Panc1 (cell line): ENCODE measurements around the gene PLBD1. TPM values are rescaled to one million over a fixed set of nuclear protein-coding genes. Genes with fewer than 3 reads are reported as not detected.

Experiments
- ATAC-seq: fragments of 200-7000 bp; cut with Tn5 transposase; 2 replicates; pipeline ENCODE4 v1.9.1; 2020; ENCODE audit warnings: mild to moderate bottlenecking, moderate library complexity
- BruUV-seq: library from RNA; stranded (reverse); fragments of 400-500 nt; replicated peaks from 2 replicates; lab custom pipeline; 2021; lab: Mats Ljungman, UMichigan
- CTCF ChIA-PET: fragments of 300-600 bp; sonication (Branson Sonifier 250); formaldehyde crosslinking; loops from one replicate; lab custom pipeline; 2022; ENCODE audit warnings: antibody characterized with exemption; lab: Charles Lee
- POLR2A ChIA-PET: fragments of 300-600 bp; sonication (Branson Sonifier 250); formaldehyde crosslinking; loops from one replicate; lab custom pipeline; 2022; ENCODE audit warnings: antibody characterized with exemption; lab: Charles Lee
- DNase-seq: peaks from one replicate; pipeline ENCODE4 v3.0.0-alpha.2; 2010; ENCODE audit warnings: low read depth, low spot score
- H3K27ac ChIP-seq: 2 replicates; pipeline ENCODE4 v1.5.1; 2011; ENCODE audit warnings: mild to moderate bottlenecking, low read length, inconsistent platforms
- H3K27me3 ChIP-seq: fragments of 200-500 bp; sonication (Bioruptor generic); 2 replicates; pipeline ENCODE4 v1.6.0; 2014; ENCODE audit warnings: low read length, inconsistent platforms; ENCODE audit not compliant: control insufficient read depth, insufficient read depth
- H3K36me3 ChIP-seq: fragments of 200-500 bp; sonication (Bioruptor generic); 2 replicates; pipeline ENCODE4 v1.5.1; 2014; ENCODE audit warnings: inconsistent platforms, mild to moderate bottlenecking, low read length, moderate library complexity; ENCODE audit not compliant: control insufficient read depth, insufficient read depth
- H3K4me1 ChIP-seq: 2 replicates; pipeline ENCODE4 v1.5.1; 2011; ENCODE audit warnings: inconsistent platforms, mild to moderate bottlenecking, low read length, moderate library complexity; ENCODE audit not compliant: control insufficient read depth, insufficient read depth
- H3K4me3 ChIP-seq, 2 experiments: 2 replicates each; pipeline ENCODE4 v1.5.1; 2011 to 2012; ENCODE audit warnings: low read depth in 2 of 2, low read length in 2 of 2, mild to moderate bottlenecking in 2 of 2, inconsistent platforms in 1 of 2, moderate library complexity in 1 of 2
- H3K9me3 ChIP-seq: fragments of 200-500 bp; sonication (Bioruptor generic); 2 replicates; pipeline ENCODE4 v1.5.1; 2014; ENCODE audit warnings: low read depth, mild to moderate bottlenecking, inconsistent platforms, low read length, moderate library complexity; ENCODE audit not compliant: control insufficient read depth, insufficient read depth
- POLR2AphosphoS5 ChIP-seq: IDR thresholded peaks from 2 replicates; pipeline ENCODE4 v1.6.1; 2012; ENCODE audit warnings: mild to moderate bottlenecking, low read depth, low read length, moderate library complexity
- SIN3A ChIP-seq: IDR thresholded peaks from 2 replicates; pipeline ENCODE4 v1.6.1; 2012; ENCODE audit warnings: low read depth, mild to moderate bottlenecking, low read length, moderate library complexity, borderline replicate concordance; ENCODE audit not compliant: insufficient read depth
- TCF7L2 ChIP-seq: IDR thresholded peaks from 2 replicates; pipeline ENCODE4 v1.6.1; 2011; ENCODE audit warnings: mild to moderate bottlenecking, low read depth, low read length, inconsistent platforms
- in situ Hi-C: cut with HindIII; loops from 2 replicates; pipeline ENCODE4 v1.10.0; 2016; ENCODE audit warnings: low sequenced_read_pairs, low pct_unique_long_range_greater_than_20kb
- intact Hi-C: fragments of 100-400 bp; cut with micrococcal nuclease; formaldehyde crosslinking; loops from one replicate; pipeline ENCODE4 v1.10.0; 2022; ENCODE audit not compliant: unreplicated experiment
- total RNA-seq: library from RNA; stranded (reverse); gene quantifications from one replicate; pipeline ENCODE4 v1.2.1, GENCODE V29; 2021; ENCODE audit not compliant: unreplicated experiment
- TF ChIP-seq, protein P1 (sequence below): fragments of 450-650 bp; IDR thresholded peaks from 2 replicates; pipeline ENCODE4 v1.5.1; 2017; ENCODE audit warnings: mild to moderate bottlenecking
- TF ChIP-seq, protein P2 (sequence below), 2 experiments: IDR thresholded peaks; 2 replicates each; pipeline ENCODE4 v1.6.1; 2011 to 2012; ENCODE audit warnings: low read depth in 2 of 2, control low read depth in 1 of 2, low read length in 1 of 2, mild to moderate bottlenecking in 1 of 2, moderate library complexity in 1 of 2; ENCODE audit not compliant: insufficient read depth in 1 of 2

PLBD1 gene
- total RNA-seq, 1 experiment from 2014 or later: 37.8 TPM

DNA sequence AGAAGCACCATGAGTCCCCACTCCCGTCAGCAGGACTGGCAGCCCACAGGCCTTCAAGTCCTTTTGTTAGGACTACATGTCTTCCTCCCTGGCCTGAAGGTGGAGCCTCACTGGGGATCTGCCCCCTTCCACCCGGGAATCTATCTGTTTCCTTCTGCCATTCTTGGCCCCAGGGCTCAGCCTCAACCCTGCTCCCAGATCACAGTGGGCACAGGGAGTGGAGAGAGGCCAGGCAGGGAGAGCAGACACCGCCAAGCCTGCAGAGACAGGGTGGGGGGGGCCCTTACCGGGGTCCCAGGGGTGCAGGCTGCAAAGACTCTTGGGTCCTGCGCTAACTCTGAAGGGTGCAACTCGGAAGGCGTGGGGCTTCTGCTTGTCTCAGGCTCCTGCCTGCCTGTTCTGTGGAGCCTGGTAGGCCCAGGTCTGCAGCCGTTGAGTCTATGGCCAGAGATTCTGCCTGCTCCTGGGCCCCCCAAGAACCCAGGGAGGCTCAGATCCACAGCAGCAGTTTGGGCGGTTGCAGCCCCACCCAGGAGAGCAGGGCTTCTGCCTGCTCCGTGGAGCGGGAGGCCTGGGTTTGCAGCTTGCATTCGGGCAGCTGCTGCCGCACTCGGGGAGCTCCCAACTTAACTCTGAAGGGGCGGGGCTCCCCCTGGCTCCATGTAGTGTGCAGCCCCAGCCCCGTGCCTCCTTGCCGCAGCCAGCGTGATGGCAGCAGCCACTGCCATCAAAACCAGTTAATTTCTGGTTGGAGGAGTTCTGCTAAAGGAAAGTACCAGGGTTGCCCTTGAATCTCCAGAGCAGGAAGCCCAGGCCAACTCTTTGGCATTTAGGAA, 21.7 kb upstream of the PLBD1 start:
- DNase-seq: no peak
- H3K4me1 ChIP-seq: no peaks in the 10 kb centered on the region
- ATAC-seq: no peak
- intact Hi-C loops (no loop called here), in situ Hi-C loops (no loop called here)
- H3K27me3 ChIP-seq: no peaks in the 10 kb centered on the region
- no peak overlapping the region for H3K4me3 ChIP-seq
- ChIA-PET CTCF (no interaction called here), POLR2A (no interaction called here)
- no TSS peak for BruUV-seq
- no peaks in the 10 kb centered on the region for H3K9me3 ChIP-seq
- no peaks in the 10 kb centered on the region for H3K36me3 ChIP-seq
- no peak overlapping the region for H3K27ac ChIP-seq
- no peak for TF ChIP-seq SIN3A

DNA sequence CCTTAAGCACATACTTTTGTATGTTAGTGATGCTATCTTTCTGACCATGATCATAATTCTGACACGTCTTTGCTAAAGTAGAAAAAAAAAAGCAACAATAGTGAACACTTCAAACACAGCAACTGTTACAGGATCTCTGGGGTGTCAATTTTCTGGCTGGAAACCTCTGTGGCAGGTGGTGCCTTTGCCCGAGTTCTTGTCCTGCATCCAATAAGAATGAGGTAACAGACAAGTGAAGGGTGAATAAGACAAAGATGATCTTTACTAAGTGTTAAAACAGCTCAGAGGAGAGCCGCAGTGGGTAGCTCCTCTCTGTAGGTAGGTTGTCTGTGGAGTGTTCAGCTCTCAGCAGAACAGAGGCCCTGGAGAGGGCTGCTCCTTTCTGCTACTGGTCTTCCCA, 20.9 kb upstream of the PLBD1 start:
- no peak for TF ChIP-seq POLR2AphosphoS5
- TF ChIP-seq, protein P1, sequence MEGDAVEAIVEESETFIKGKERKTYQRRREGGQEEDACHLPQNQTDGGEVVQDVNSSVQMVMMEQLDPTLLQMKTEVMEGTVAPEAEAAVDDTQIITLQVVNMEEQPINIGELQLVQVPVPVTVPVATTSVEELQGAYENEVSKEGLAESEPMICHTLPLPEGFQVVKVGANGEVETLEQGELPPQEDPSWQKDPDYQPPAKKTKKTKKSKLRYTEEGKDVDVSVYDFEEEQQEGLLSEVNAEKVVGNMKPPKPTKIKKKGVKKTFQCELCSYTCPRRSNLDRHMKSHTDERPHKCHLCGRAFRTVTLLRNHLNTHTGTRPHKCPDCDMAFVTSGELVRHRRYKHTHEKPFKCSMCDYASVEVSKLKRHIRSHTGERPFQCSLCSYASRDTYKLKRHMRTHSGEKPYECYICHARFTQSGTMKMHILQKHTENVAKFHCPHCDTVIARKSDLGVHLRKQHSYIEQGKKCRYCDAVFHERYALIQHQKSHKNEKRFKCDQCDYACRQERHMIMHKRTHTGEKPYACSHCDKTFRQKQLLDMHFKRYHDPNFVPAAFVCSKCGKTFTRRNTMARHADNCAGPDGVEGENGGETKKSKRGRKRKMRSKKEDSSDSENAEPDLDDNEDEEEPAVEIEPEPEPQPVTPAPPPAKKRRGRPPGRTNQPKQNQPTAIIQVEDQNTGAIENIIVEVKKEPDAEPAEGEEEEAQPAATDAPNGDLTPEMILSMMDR: no peak
- no peak for TF ChIP-seq TCF7L2
- TF ChIP-seq SIN3A: no peak
- TF ChIP-seq, protein P2, sequence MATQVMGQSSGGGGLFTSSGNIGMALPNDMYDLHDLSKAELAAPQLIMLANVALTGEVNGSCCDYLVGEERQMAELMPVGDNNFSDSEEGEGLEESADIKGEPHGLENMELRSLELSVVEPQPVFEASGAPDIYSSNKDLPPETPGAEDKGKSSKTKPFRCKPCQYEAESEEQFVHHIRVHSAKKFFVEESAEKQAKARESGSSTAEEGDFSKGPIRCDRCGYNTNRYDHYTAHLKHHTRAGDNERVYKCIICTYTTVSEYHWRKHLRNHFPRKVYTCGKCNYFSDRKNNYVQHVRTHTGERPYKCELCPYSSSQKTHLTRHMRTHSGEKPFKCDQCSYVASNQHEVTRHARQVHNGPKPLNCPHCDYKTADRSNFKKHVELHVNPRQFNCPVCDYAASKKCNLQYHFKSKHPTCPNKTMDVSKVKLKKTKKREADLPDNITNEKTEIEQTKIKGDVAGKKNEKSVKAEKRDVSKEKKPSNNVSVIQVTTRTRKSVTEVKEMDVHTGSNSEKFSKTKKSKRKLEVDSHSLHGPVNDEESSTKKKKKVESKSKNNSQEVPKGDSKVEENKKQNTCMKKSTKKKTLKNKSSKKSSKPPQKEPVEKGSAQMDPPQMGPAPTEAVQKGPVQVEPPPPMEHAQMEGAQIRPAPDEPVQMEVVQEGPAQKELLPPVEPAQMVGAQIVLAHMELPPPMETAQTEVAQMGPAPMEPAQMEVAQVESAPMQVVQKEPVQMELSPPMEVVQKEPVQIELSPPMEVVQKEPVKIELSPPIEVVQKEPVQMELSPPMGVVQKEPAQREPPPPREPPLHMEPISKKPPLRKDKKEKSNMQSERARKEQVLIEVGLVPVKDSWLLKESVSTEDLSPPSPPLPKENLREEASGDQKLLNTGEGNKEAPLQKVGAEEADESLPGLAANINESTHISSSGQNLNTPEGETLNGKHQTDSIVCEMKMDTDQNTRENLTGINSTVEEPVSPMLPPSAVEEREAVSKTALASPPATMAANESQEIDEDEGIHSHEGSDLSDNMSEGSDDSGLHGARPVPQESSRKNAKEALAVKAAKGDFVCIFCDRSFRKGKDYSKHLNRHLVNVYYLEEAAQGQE (IDR thresholded peaks at IDR 0.05; ENCODE audit: insufficient read depth in 1 of 2, low read depth in 2 of 2, low read length in 1 of 2): no peak
- CTCF ChIA-PET: no interaction called here
- POLR2A ChIA-PET: no interaction called here
- no peak for ATAC-seq
- BruUV-seq: no TSS peak
- intact Hi-C loops (no loop called here), in situ Hi-C loops (no loop called here)
- DNase-seq: no peak
- H3K4me3 ChIP-seq: no peak overlapping the region
- H3K36me3 ChIP-seq: no peaks in the 10 kb centered on the region
- no peaks in the 10 kb centered on the region for H3K4me1 ChIP-seq
- H3K27me3 ChIP-seq: no peaks in the 10 kb centered on the region
- H3K9me3 ChIP-seq: no peaks in the 10 kb centered on the region
- H3K27ac ChIP-seq: no peak overlapping the region

DNA sequence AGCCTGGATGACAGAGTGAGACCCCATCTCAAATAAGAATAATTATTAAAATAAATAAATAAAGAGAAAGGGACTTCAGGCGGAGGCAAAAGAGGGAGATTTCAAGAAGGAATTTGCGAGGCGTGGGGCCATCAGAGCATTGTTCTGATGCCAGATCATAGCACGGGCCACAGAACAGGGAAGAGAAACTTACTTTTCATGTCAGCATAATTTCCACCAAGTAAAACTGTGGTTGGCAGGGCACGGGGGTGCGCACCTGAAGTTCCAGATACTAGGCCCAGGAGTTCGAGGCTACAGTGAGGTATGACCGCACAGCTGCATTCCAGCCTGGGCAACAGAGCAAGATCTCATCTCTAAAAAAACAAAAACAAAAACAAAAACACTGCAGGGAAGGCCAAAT, 11.0 kb upstream of the PLBD1 start:
- ChIA-PET CTCF (no interaction called here), POLR2A (no interaction called here)
- no peak for DNase-seq
- TF ChIP-seq POLR2AphosphoS5 (no peak), SIN3A (no peak), TCF7L2 (no peak)
- TF ChIP-seq, protein P1: no peak
- Histone ChIP-seq H3K27me3 (no peaks in the 10 kb centered on the region), H3K36me3 (no peaks in the 10 kb centered on the region), H3K27ac (no peak overlapping the region), H3K9me3 (no peaks in the 10 kb centered on the region), H3K4me3 (no peak overlapping the region), H3K4me1 (no peaks in the 10 kb centered on the region)
- ATAC-seq: no peak
- in situ Hi-C loops (no loop called here), intact Hi-C loops (no loop called here)
- BruUV-seq: no TSS peak
